Endothelial cell of umbilical vein (primary cell): ENCODE results near the gene VPS51. TPM values are rescaled to one million over a fixed set of nuclear protein-coding genes. Genes with fewer than 3 reads are reported as not detected.

Source experiments
- BruUV-seq: library from RNA; stranded (reverse); fragments of 400-500 nt; replicated peaks from 2 replicates; lab custom pipeline; 2021; lab: Mats Ljungman, UMichigan
- CTCF ChIA-PET: fragments of 300-600, 350-600 bp; sonication (Branson Sonifier 250); formaldehyde crosslinking; loops from one replicate; lab custom pipeline; 2021; ENCODE audit warnings: antibody characterized with exemption, inconsistent platforms; lab: Charles Lee
- POLR2A ChIA-PET: fragments of 300-600, 350-600 bp; sonication (Branson Sonifier 250); formaldehyde crosslinking; loops from one replicate; lab custom pipeline; 2021; ENCODE audit warnings: antibody characterized with exemption, inconsistent platforms; lab: Charles Lee
- DNase-seq: peaks from one replicate; pipeline ENCODE4 v3.0.0-alpha.2; 2011; ENCODE audit warnings: low read depth, low spot score
- FAIRE-seq: peaks from 2 replicates; lab custom pipeline; 2011; peaks lifted over from hg19 to GRCh38; lab: Jason Lieb, UNC
- H2AFZ ChIP-seq: 2 replicates; pipeline ENCODE4 v1.6.0; 2012; ENCODE audit warnings: low read depth, low read length, control low read depth, inconsistent platforms
- H3K27ac ChIP-seq: 2 replicates; pipeline ENCODE4 v1.5.1; 2011; ENCODE audit warnings: low read depth, mild to moderate bottlenecking, control low read depth, low read length, moderate library complexity; ENCODE audit not compliant: insufficient read depth
- H3K27me3 ChIP-seq, 2 experiments: 2 replicates each; pipeline versions ENCODE4 v1.6.0 to v1.6.1; 2011; ENCODE audit warnings: low read length in 2 of 2, mixed read lengths in 1 of 2; ENCODE audit not compliant: control insufficient read depth in 2 of 2, insufficient read depth in 2 of 2
- H3K36me3 ChIP-seq, 2 experiments: 2 replicates in 1 of 2; 3 replicates in 1 of 2; pipeline ENCODE4 v1.5.1; 2011; ENCODE audit warnings: low read length in 2 of 2, mild to moderate bottlenecking in 1 of 2, moderate library complexity in 1 of 2; ENCODE audit not compliant: control insufficient read depth in 2 of 2, insufficient read depth in 2 of 2; ENCODE audit errors: extremely low read depth in 1 of 2
- H3K4me1 ChIP-seq: 3 replicates; pipeline ENCODE4 v1.5.1; 2011; ENCODE audit warnings: mild to moderate bottlenecking, low read length; ENCODE audit not compliant: control insufficient read depth, insufficient read depth; ENCODE audit errors: extremely low read depth
- H3K4me2 ChIP-seq: 2 replicates; pipeline ENCODE4 v1.6.1; 2011; ENCODE audit warnings: low read length, control low read depth, mixed read lengths; ENCODE audit not compliant: insufficient read depth
- H3K4me3 ChIP-seq, 3 experiments: fragments of 200-600 bp in 1 of 3; sonication (generic), shearing (Covaris generic) in 1 of 3; replicated peaks in 1 of 3; 2 replicates each; pipeline ENCODE4 v1.5.1; 2011 to 2016; ENCODE audit warnings: control low read depth in 3 of 3, low read length in 3 of 3, mild to moderate bottlenecking in 2 of 3, inconsistent platforms in 1 of 3, low read depth in 1 of 3, moderate library complexity in 1 of 3; ENCODE audit not compliant: insufficient read depth in 1 of 3
- H3K79me2 ChIP-seq: 2 replicates; pipeline ENCODE4 v1.6.0; 2012; ENCODE audit warnings: low read length, inconsistent platforms; ENCODE audit not compliant: control insufficient read depth, insufficient read depth
- H3K9ac ChIP-seq: replicated peaks from 2 replicates; pipeline ENCODE3; 2011; ENCODE audit warnings: low read length, control low read depth; ENCODE audit not compliant: insufficient read depth; ENCODE audit errors: extremely low read depth
- H3K9me1 ChIP-seq: replicated peaks from 3 replicates; pipeline ENCODE4 v1.6.0; 2011; ENCODE audit warnings: mild to moderate bottlenecking, low read length; ENCODE audit not compliant: control insufficient read depth, insufficient read depth; ENCODE audit errors: extremely low read depth
- H3K9me3 ChIP-seq: replicated peaks from 2 replicates; pipeline ENCODE4 v1.5.1; 2012; ENCODE audit warnings: low read length, inconsistent platforms; ENCODE audit not compliant: control insufficient read depth, insufficient read depth
- H4K20me1 ChIP-seq: replicated peaks from 2 replicates; pipeline ENCODE3; 2011; ENCODE audit warnings: mild to moderate bottlenecking, low read length; ENCODE audit not compliant: control insufficient read depth, insufficient read depth; ENCODE audit errors: extremely low read depth
- EZH2 ChIP-seq: IDR thresholded peaks from 2 replicates; pipeline ENCODE4 v1.6.1; 2012; ENCODE audit warnings: borderline replicate concordance, low read depth, mild to moderate bottlenecking, moderate library complexity, low read length, inconsistent platforms; ENCODE audit not compliant: severe bottlenecking
- FOS ChIP-seq: IDR thresholded peaks from 2 replicates; pipeline ENCODE4 v1.6.1; 2011; ENCODE audit warnings: mild to moderate bottlenecking, low read length, moderate library complexity, borderline replicate concordance; ENCODE audit not compliant: insufficient read depth
- GATA2 ChIP-seq: IDR thresholded peaks from 2 replicates; pipeline ENCODE4 v1.7.0; 2011; ENCODE audit warnings: low read depth, mild to moderate bottlenecking, moderate library complexity, mixed read lengths, low read length; ENCODE audit not compliant: insufficient read length, insufficient read depth
- JUN ChIP-seq: IDR thresholded peaks from 2 replicates; pipeline ENCODE4 v1.6.1; 2011; ENCODE audit warnings: borderline replicate concordance, low read depth; ENCODE audit not compliant: insufficient read length, insufficient read depth
- MAX ChIP-seq: IDR thresholded peaks from 2 replicates; pipeline ENCODE4 v1.6.1; 2011; ENCODE audit not compliant: insufficient read depth, insufficient read length
- MYC ChIP-seq: IDR thresholded peaks from one replicate; pipeline ENCODE4 v1.6.1; 2011; ENCODE audit warnings: mild to moderate bottlenecking, low read depth, low read length
- POLR2A ChIP-seq: IDR thresholded peaks from 2 replicates; pipeline ENCODE4 v1.6.1; 2012; ENCODE audit warnings: low read depth, mild to moderate bottlenecking, control low read depth, low read length
- POLR2AphosphoS5 ChIP-seq: IDR thresholded peaks from 2 replicates; pipeline ENCODE4 v1.6.1; 2012; ENCODE audit warnings: low read depth, mild to moderate bottlenecking, control low read depth, low read length, moderate library complexity; ENCODE audit not compliant: insufficient read depth
- dilution Hi-C: fragments of 300-500 bp; cut with MboI; formaldehyde crosslinking; loops from one replicate; pipeline ENCODE4 v1.15.0; 2019; ENCODE audit warnings: low sequenced_read_pairs; ENCODE audit not compliant: extremely low pct_ligation_motif_present
- intact Hi-C: fragments of 100-400 bp; cut with micrococcal nuclease; formaldehyde crosslinking; loops from one replicate; pipeline ENCODE4 v1.10.0; 2022
- polyA plus RNA-seq, 4 experiments: library from polyadenylated mRNA; depleted of rRNA in 3 of 4; stranded (reverse) in 3 of 4; unstranded in 1 of 4; fragments of >200 nt; gene quantifications; 2 replicates each; pipeline versions ENCODE4 v1.2.1 to v1.2.3, GENCODE V29; 2011 to 2012; ENCODE audit warnings: missing spikeins in 1 of 4
- total RNA-seq: library from RNA; stranded (reverse); gene quantifications from 2 replicates; pipeline ENCODE4 v1.2.3, GENCODE V29; 2021
- TF ChIP-seq, protein P1 (sequence below), 2 donors: IDR thresholded peaks; 1 replicate in 1 of 2; 2 replicates in 1 of 2; pipeline ENCODE4 v1.5.1; 2011; ENCODE audit warnings: low read length in 2 of 2, mild to moderate bottlenecking in 2 of 2, moderate library complexity in 2 of 2, control low read depth in 1 of 2, inconsistent platforms in 1 of 2, low read depth in 1 of 2; ENCODE audit not compliant: insufficient read depth in 1 of 2; ENCODE audit errors: extremely low read depth in 1 of 2

Gene VPS51
- total and polyA plus RNA-seq, 2 donors (not counting 3 experiments of a cell fraction or from before 2014, with no cell fraction given), result 108 to 146 TPM

DNA sequence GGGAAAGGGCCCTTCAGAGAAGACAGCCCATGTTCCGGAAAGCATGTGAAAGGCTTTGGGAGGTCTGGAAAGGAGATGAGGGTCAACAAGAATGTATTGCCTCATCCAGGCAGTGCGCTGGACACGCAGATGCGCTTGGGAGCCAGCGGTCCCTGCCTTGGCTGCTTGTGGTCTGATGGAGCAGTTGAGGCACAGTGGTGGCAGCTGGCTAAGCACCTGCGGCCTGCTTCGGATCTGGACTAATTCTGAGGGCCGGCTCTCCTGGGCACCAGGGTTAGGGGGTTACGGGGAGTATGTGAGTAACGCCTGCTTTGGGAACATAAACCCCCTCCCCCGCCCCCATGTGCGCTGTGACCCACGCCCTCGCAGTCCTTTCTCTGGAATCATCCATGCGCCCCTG lies 11.1 kb downstream of the VPS51 start:
- no peaks in the 10 kb centered on the region for H3K9me1 ChIP-seq
- DNase-seq (no peak), FAIRE-seq (no peak)
- no peak overlapping the region for H3K4me3 ChIP-seq
- H4K20me1 ChIP-seq, result no peaks in the 10 kb centered on the region
- peaks cover 6% of the 10 kb centered on the region for H3K79me2 ChIP-seq
- ChIA-PET CTCF (no interaction called here), POLR2A (no interaction called here)
- no peak overlapping the region for H3K9ac ChIP-seq
- no peaks in the 10 kb centered on the region for H3K27me3 ChIP-seq
- H3K4me1 ChIP-seq, result peaks cover 7% of the 10 kb centered on the region
- TF ChIP-seq MYC, result no peak
- TF ChIP-seq MAX, result no peak
- no peak for TF ChIP-seq POLR2AphosphoS5
- no peak for TF ChIP-seq POLR2A
- no peak for TF ChIP-seq GATA2
- no peak for TF ChIP-seq FOS
- TF ChIP-seq, protein P1, sequence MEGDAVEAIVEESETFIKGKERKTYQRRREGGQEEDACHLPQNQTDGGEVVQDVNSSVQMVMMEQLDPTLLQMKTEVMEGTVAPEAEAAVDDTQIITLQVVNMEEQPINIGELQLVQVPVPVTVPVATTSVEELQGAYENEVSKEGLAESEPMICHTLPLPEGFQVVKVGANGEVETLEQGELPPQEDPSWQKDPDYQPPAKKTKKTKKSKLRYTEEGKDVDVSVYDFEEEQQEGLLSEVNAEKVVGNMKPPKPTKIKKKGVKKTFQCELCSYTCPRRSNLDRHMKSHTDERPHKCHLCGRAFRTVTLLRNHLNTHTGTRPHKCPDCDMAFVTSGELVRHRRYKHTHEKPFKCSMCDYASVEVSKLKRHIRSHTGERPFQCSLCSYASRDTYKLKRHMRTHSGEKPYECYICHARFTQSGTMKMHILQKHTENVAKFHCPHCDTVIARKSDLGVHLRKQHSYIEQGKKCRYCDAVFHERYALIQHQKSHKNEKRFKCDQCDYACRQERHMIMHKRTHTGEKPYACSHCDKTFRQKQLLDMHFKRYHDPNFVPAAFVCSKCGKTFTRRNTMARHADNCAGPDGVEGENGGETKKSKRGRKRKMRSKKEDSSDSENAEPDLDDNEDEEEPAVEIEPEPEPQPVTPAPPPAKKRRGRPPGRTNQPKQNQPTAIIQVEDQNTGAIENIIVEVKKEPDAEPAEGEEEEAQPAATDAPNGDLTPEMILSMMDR (IDR thresholded peaks at IDR 0.05; ENCODE audit: extremely low read depth in 1 of 2, insufficient read depth in 1 of 2, low read depth in 1 of 2, low read length in 2 of 2), result no peak
- no peak for TF ChIP-seq JUN
- TF ChIP-seq EZH2, result no peak
- H3K9me3 ChIP-seq, result no peaks in the 10 kb centered on the region
- dilution Hi-C loops (no loop called here), intact Hi-C loops (no loop called here)
- H2AFZ ChIP-seq, result no peak overlapping the region
- H3K36me3 ChIP-seq, result peaks cover 0 to 18% of the 10 kb centered on the region in 2 experiments
- H3K27ac ChIP-seq, result no peak overlapping the region
- H3K4me2 ChIP-seq, result no peak overlapping the region
- BruUV-seq, result no TSS peak
